HepG2 (cell line): ENCODE data around the gene HNRNPC.

Source experiments
- ATF6 ChIP-seq: sonication (generic); formaldehyde crosslinking; conservative IDR thresholded peaks from 2 replicates; pipeline ENCODE4 v1.4.0; 2020; ENCODE audit warnings: missing genetic modification reagents
- FOXJ3 ChIP-seq: sonication (generic); formaldehyde crosslinking; IDR thresholded peaks from 2 replicates; pipeline ENCODE4 v1.4.0; 2020; ENCODE audit warnings: missing genetic modification reagents, mild to moderate bottlenecking, borderline replicate concordance
- PATZ1 ChIP-seq: sonication (generic); formaldehyde crosslinking; IDR thresholded peaks from 2 replicates; pipeline ENCODE4 v1.4.0; 2020; ENCODE audit warnings: missing genetic modification reagents
- SP1 ChIP-seq, 2 experiments: fragments of 450-650 bp in 1 of 2; sonication (generic) in 1 of 2; formaldehyde crosslinking in 1 of 2; IDR thresholded peaks; 2 replicates each; pipeline versions ENCODE4 v1.4.0 to v1.6.1; 2016 to 2020; ENCODE audit warnings: missing genetic modification reagents in 1 of 2
- U2AF2 ChIP-seq: fragments of 200-400 bp; formaldehyde crosslinking; IDR thresholded peaks from 2 replicates; pipeline ENCODE4 v1.6.1; 2017; ENCODE audit warnings: low read depth, mild to moderate bottlenecking, low read length
- YY1 ChIP-seq: IDR thresholded peaks from 2 replicates; pipeline ENCODE4 v1.6.1; 2011; ENCODE audit warnings: low read length, low read depth, moderate library complexity, mild to moderate bottlenecking; ENCODE audit not compliant: insufficient read depth, insufficient replicate concordance
- ZNF292 ChIP-seq: sonication (generic); formaldehyde crosslinking; IDR thresholded peaks from 2 replicates; pipeline ENCODE4 v1.8.1; 2022; ENCODE audit warnings: mild to moderate bottlenecking, low read depth, missing genetic modification reagents, borderline replicate concordance
- ZSCAN25 ChIP-seq: sonication (generic); formaldehyde crosslinking; IDR thresholded peaks from 2 replicates; pipeline ENCODE4 v1.8.0; 2022; ENCODE audit warnings: mild to moderate bottlenecking, missing genetic modification reagents

DNA sequence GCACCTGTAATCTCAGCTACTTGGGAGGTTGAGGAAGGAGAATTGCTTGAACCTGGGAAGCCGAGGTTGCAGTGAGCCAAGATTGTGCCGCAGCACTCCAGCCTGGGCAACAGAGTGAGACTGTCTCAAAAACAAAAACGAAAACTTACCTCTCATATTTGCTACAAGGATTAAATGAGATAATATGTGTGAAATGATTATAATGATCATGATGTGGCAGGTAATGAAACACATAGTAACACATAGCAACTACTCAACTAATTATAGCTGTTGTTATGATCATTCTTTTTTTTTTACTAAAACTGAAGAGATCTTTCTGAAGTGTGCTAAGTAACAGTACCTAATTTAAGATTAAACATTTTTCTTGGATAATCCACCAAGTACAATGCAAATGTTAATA is 40.7 kb upstream of the HNRNPC start:
- no peak for TF ChIP-seq SP1 (IDR thresholded peaks at IDR 0.05)
- TF ChIP-seq SP1 (CRISPR knock-in tag; IDR thresholded peaks at IDR 0.05) = no peak
- no peak for TF ChIP-seq U2AF2
- no peak for TF ChIP-seq ATF6 (CRISPR knock-in tag)
- no peak for TF ChIP-seq ZSCAN25
- TF ChIP-seq ZNF292 (CRISPR knock-in tag) = no peak
- TF ChIP-seq YY1 = no peak
- no peak for TF ChIP-seq FOXJ3
- TF ChIP-seq PATZ1 (CRISPR knock-in tag) = no peak
